ENCODE results near the gene AKR1B1.

GRCh38 chr7:134422638-134423037 is 36.3 kb downstream of the AKR1B1 start:
- TF ChIP-seq CTCF (conservative IDR thresholded peaks at IDR 0.05; ENCODE audit: low read depth, low read length) (no peak), EZH2phosphoT487 (IDR thresholded peaks at IDR 0.05; ENCODE audit: borderline replicate concordance, low read length) (no peak)
